ENCODE measurements around the gene ADI1. TPM values are rescaled to one million over a fixed set of nuclear protein-coding genes. Genes with fewer than 3 reads are reported as not detected.

ADI1 gene
- 100 to 1,000 TPM in 1 of 4 donors, 10 to 100 TPM in 3; 43.7 to 207 (median 71.0) TPM for total RNA-seq

- TF ChIP-seq POLR2A (IDR thresholded peaks at IDR 0.05): peak; percentile 70 to 73
- TF ChIP-seq, protein P1, sequence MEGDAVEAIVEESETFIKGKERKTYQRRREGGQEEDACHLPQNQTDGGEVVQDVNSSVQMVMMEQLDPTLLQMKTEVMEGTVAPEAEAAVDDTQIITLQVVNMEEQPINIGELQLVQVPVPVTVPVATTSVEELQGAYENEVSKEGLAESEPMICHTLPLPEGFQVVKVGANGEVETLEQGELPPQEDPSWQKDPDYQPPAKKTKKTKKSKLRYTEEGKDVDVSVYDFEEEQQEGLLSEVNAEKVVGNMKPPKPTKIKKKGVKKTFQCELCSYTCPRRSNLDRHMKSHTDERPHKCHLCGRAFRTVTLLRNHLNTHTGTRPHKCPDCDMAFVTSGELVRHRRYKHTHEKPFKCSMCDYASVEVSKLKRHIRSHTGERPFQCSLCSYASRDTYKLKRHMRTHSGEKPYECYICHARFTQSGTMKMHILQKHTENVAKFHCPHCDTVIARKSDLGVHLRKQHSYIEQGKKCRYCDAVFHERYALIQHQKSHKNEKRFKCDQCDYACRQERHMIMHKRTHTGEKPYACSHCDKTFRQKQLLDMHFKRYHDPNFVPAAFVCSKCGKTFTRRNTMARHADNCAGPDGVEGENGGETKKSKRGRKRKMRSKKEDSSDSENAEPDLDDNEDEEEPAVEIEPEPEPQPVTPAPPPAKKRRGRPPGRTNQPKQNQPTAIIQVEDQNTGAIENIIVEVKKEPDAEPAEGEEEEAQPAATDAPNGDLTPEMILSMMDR (IDR thresholded peaks at IDR 0.05): no peak
- peaks cover 0 to 15% (median 3%) of the 10 kb centered on the region in 4 donors for H3K4me1 ChIP-seq
- peak; percentile 78 to 89 (median 85) for DNase-seq
Measured at GRCh38 chr2:3519255-3520205, at the start of gene ADI1. Gene ADI1 (minus strand): TSS chr2:3519531. CDS start chr2:3519487, 44 bp downstream.

GRCh38 chr2:3566806-3567205 lies 47.5 kb upstream of the ADI1 start:
- H3K36me3 ChIP-seq: no peaks in the 10 kb centered on the region
- H3K27me3 ChIP-seq: no peaks in the 10 kb centered on the region
- no peaks in the 10 kb centered on the region for H3K4me1 ChIP-seq
- no peaks in the 10 kb centered on the region for H3K9me3 ChIP-seq
- TF ChIP-seq, protein P1 (IDR thresholded peaks at IDR 0.05): no peak
- TF ChIP-seq POLR2A (IDR thresholded peaks at IDR 0.05): no peak
- no peak overlapping the region for H3K27ac ChIP-seq
- no peak for DNase-seq
- no peak overlapping the region for H3K4me3 ChIP-seq

More at GRCh38 chr2:3519255-3520205, at the start of gene ADI1:
- no peaks in the 10 kb centered on the region for H3K27me3 ChIP-seq
- no peaks in the 10 kb centered on the region for H3K9me3 ChIP-seq
- H3K36me3 ChIP-seq: peaks cover 0 to 9% (median 0%) of the 10 kb centered on the region in 3 donors
- H3K27ac ChIP-seq: peak within 1 kb of the TSS; percentile 92 to 99 (median 98)
- H3K4me3 ChIP-seq: peak within 1 kb of the TSS; percentile 72 to 92 (median 78)

- DNase-seq: no peak
- Histone ChIP-seq H3K27me3 (no peaks in the 10 kb centered on the region), H3K36me3 (no peaks in the 10 kb centered on the region), H3K27ac (no peak overlapping the region), H3K9me3 (no peaks in the 10 kb centered on the region), H3K4me1 (no peaks in the 10 kb centered on the region), H3K4me3 (no peak overlapping the region)
- TF ChIP-seq, protein P1 (IDR thresholded peaks at IDR 0.05): no peak
- TF ChIP-seq POLR2A (IDR thresholded peaks at IDR 0.05): no peak
Measured at GRCh38 chr2:3565117-3565516, 45.8 kb upstream of the ADI1 start.

DNA sequence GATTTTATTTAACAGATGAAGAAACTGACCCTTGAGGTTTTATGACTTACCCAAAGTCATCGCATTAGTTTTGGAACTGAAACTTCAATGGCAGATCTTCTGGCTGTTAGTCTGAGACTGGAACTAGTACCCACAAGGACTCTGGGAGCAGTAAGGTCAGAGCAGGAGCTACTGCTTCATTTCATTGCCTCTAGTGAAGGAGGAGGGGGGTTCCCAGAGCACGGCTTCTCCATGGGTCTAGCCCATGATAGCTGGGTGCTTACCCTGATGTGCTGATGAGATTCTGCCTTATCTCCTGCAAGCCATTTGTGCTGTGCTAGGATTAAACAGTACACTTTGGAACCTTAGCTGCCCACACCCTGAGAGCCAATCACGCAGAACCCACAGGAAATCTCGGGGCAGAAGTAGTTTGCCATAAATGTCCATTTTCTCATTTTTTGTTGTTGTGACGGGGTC lies 44.2 kb upstream of the ADI1 start:
- TF ChIP-seq, protein P1 (IDR thresholded peaks at IDR 0.05): no peak
- TF ChIP-seq POLR2A (IDR thresholded peaks at IDR 0.05): no peak
- Histone ChIP-seq H3K9me3 (no peaks in the 10 kb centered on the region), H3K27ac (peak overlapping the region in 2 of 4 donors; percentile 34 to 69), H3K36me3 (no peaks in the 10 kb centered on the region), H3K27me3 (no peaks in the 10 kb centered on the region), H3K4me1 (peaks cover 0 to 7% (median 0%) of the 10 kb centered on the region in 4 donors), H3K4me3 (peak overlapping the region in 1 of 4 donors; percentile 4)
- peak in 2 of 3 donors; percentile 53 to 55 for DNase-seq

GRCh38 chr2:3558205-3559014 lies 39.1 kb upstream of the ADI1 start, which contains the start of gene RNASEH1:
Gene RNASEH1 (minus strand): TSS chr2:3558333. CDS start chr2:3558260, 73 bp downstream.
- H3K36me3 ChIP-seq: peaks cover 0 to 29% (median 0%) of the 10 kb centered on the region in 3 donors
- DNase-seq: peak; percentile 98 to 99 (median 99)
- H3K27me3 ChIP-seq: no peaks in the 10 kb centered on the region
- peak; percentile 82 to 83 for TF ChIP-seq POLR2A (IDR thresholded peaks at IDR 0.05)
- TF ChIP-seq, protein P1 (IDR thresholded peaks at IDR 0.05): no peak
- peaks cover 0 to 18% (median 2%) of the 10 kb centered on the region in 4 donors for H3K4me1 ChIP-seq
- no peaks in the 10 kb centered on the region for H3K9me3 ChIP-seq
- H3K27ac ChIP-seq: peak within 1 kb of the TSS; percentile 84 to 99 (median 94)
- peak within 1 kb of the TSS; percentile 71 to 100 (median 90) for H3K4me3 ChIP-seq
